Parathyroid adenoma (tissue), 2 donors: ENCODE measurements around the gene GCAT.

Experiments
- H2AFZ ChIP-seq: fragments of 300-600 bp; sonication (generic); one replicate; pipeline ENCODE4 v1.7.0; 2017; ENCODE audit warnings: antibody characterized with exemption, mild to moderate bottlenecking
- H3K27ac ChIP-seq: fragments of 300-600 bp; sonication (generic); one replicate; pipeline ENCODE4 v1.7.0; 2017
- H3K27me3 ChIP-seq: fragments of 300-600 bp; sonication (generic); one replicate; pipeline ENCODE4 v1.7.0; 2017; ENCODE audit warnings: low read length; ENCODE audit not compliant: control insufficient read depth, insufficient read depth
- H3K36me3 ChIP-seq: fragments of 300-600 bp; sonication (generic); one replicate; pipeline ENCODE4 v1.7.0; 2017; ENCODE audit warnings: low read length; ENCODE audit not compliant: control insufficient read depth, insufficient read depth
- H3K4me1 ChIP-seq: fragments of 300-600 bp; sonication (generic); one replicate; pipeline ENCODE4 v1.7.0; 2017; ENCODE audit warnings: control low read depth
- H3K4me2 ChIP-seq: fragments of 300-600 bp; sonication (generic); one replicate; pipeline ENCODE4 v1.7.0; 2017; ENCODE audit warnings: low read length
- H3K4me3 ChIP-seq: fragments of 300-600 bp; sonication (generic); one replicate; pipeline ENCODE4 v1.7.0; 2017; ENCODE audit warnings: low read depth, low read length
- H3K79me2 ChIP-seq: fragments of 300-600 bp; sonication (generic); one replicate; pipeline ENCODE4 v1.7.0; 2017; ENCODE audit warnings: control low read depth
- H3K9ac ChIP-seq: fragments of 300-600 bp; sonication (generic); one replicate; pipeline ENCODE4 v1.7.0; 2017; ENCODE audit warnings: mild to moderate bottlenecking
- H3K9me3 ChIP-seq: fragments of 300-600 bp; sonication (generic); one replicate; pipeline ENCODE4 v1.7.0; 2017; ENCODE audit warnings: low read length; ENCODE audit not compliant: control insufficient read depth
- TF ChIP-seq, protein P1 (sequence below): fragments of 300-600 bp; sonication (generic); IDR thresholded peaks from one replicate; pipeline ENCODE4 v1.7.0; 2017; ENCODE audit warnings: antibody characterized with exemption, mild to moderate bottlenecking
- donor health status: primary hyperparathyroidism.

GCAT gene

GRCh38 chr22:37801946-37802309 lies 5.8 kb upstream of the GCAT start:
- Histone ChIP-seq H3K27me3 (no peaks in the 10 kb centered on the region), H3K9ac (peak overlapping the region; percentile 53), H3K36me3 (no peaks in the 10 kb centered on the region), H3K4me3 (peak overlapping the region; percentile 77), H3K9me3 (no peaks in the 10 kb centered on the region), H3K4me1 (peaks cover 5% of the 10 kb centered on the region), H2AFZ (peak overlapping the region; percentile 92), H3K4me2 (peak overlapping the region; percentile 98), H3K79me2 (no peaks in the 10 kb centered on the region), H3K27ac (peak overlapping the region; percentile 60)
- TF ChIP-seq, protein P1, sequence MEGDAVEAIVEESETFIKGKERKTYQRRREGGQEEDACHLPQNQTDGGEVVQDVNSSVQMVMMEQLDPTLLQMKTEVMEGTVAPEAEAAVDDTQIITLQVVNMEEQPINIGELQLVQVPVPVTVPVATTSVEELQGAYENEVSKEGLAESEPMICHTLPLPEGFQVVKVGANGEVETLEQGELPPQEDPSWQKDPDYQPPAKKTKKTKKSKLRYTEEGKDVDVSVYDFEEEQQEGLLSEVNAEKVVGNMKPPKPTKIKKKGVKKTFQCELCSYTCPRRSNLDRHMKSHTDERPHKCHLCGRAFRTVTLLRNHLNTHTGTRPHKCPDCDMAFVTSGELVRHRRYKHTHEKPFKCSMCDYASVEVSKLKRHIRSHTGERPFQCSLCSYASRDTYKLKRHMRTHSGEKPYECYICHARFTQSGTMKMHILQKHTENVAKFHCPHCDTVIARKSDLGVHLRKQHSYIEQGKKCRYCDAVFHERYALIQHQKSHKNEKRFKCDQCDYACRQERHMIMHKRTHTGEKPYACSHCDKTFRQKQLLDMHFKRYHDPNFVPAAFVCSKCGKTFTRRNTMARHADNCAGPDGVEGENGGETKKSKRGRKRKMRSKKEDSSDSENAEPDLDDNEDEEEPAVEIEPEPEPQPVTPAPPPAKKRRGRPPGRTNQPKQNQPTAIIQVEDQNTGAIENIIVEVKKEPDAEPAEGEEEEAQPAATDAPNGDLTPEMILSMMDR = no peak

DNA sequence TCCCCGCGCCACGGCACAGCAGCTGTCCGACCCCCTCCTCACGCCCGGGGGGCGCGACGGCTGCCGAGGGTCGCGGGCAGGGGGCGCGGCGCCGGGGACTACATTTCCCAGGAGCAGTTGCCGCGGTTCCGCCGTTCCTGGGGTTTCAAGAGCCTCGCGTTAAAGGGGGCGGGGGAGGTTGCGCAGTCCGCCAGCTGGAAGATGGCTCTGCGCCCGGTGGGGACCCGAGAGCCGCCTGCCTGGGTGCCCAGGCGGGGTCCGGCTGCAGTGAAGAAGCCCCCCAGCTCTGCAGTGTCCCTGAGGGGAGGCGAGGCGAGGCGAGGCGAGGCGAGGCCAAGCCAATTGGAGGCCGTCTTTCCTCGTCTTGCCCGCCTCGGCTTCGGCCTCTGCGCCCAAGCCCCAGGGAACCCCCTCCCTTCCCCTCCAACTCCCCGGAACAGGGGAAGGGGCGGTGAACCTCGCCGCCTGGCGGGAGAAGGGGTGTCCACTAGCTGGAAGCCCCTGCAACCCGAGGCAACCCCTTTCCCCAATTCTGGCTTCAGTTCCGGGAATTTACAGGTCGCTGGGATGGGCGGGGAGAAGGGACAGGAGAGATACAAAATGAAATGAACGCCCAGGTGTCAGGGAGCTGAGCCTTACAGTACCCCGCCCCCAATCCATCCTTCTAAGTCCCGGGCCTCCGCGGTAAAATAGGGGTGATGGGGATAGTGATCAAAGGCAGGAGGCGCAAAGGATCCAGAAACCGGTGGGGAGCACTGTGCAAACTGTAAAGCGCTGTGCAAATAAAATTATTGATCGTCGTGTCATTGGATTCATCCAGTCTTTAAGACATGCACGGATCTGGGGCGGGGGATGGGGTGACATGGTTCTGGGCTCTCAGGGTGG lies 5.2 kb upstream of the GCAT start:
- H3K9me3 ChIP-seq = no peaks in the 10 kb centered on the region
- H2AFZ ChIP-seq = peak overlapping the region; percentile 92
- peak overlapping the region; percentile 98 for H3K4me2 ChIP-seq
- no peaks in the 10 kb centered on the region for H3K36me3 ChIP-seq
- TF ChIP-seq, protein P1 = no peak
- no peaks in the 10 kb centered on the region for H3K27me3 ChIP-seq
- peak overlapping the region; percentile 60 for H3K27ac ChIP-seq
- peak overlapping the region; percentile 77 for H3K4me3 ChIP-seq
- no peaks in the 10 kb centered on the region for H3K79me2 ChIP-seq
- peaks cover 5% of the 10 kb centered on the region for H3K4me1 ChIP-seq
- peak overlapping the region; percentile 53 for H3K9ac ChIP-seq

DNA sequence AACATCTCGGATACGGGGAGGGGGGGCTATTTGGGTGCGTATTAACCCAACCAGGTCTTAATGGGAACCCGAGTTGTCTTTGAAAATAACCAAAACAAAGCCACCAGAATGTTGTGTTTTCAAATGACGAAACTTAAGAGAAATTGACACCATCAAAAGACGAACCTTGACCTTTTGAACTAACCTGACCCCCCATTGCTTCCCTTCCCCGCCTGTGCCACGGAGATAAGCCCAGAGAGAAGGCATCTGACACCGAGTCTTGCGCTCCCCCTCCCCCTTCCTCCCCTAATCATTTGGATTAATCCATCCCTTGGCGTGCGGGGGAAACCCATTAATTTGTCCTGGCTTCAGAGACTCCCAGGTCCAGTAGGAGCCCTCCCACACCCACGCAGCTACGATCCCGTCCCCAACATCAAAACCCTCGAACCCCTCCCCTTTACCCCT lies 4.5 kb upstream of the GCAT start:
- Histone ChIP-seq H3K4me3 (peak overlapping the region; percentile 77), H3K36me3 (no peaks in the 10 kb centered on the region), H2AFZ (no peak overlapping the region), H3K27ac (no peak overlapping the region), H3K9ac (no peak overlapping the region), H3K79me2 (no peaks in the 10 kb centered on the region), H3K9me3 (no peaks in the 10 kb centered on the region), H3K27me3 (no peaks in the 10 kb centered on the region), H3K4me2 (peak overlapping the region; percentile 98), H3K4me1 (peaks cover 5% of the 10 kb centered on the region)
- TF ChIP-seq, protein P1 = no peak

DNA sequence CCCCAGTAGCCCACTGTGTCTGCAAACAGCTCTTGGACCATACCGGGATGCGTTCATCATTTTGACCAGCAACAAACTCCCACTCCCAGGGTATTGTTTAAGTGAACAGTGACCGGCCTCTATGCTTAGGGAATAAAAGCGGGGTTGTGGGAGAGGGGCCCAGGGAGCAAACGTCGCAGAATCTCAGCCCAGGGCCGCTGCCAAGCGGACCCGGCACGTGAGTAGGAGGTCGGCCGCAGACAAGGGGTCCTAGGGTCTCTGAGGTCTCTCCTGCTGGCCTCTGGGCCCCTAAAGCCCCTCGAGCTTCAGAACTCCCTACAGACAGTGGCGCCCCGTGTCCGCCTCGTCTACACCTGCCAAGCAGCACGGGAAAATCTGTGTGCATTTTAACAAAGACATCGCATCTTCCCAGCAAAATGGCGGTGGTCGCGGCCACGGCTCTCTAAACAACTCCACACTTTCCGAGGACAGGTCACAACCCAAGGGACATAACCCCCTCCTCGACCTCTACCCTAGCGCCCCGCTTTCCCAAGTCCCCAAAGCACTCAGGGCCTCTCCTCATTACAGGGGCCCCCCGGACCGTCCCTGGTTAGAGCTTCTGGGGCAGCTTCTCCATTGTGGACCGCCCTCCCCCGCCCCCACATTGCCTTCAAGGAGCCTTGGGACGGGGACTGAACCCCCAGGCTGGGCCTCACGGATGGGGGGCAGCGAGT lies 3.9 kb upstream of the GCAT start:
- Histone ChIP-seq H3K4me1 (peaks cover 5% of the 10 kb centered on the region), H3K9ac (no peak overlapping the region), H3K36me3 (no peaks in the 10 kb centered on the region), H3K27ac (no peak overlapping the region), H3K4me2 (peak overlapping the region; percentile 76), H3K79me2 (no peaks in the 10 kb centered on the region), H3K27me3 (no peaks in the 10 kb centered on the region), H3K4me3 (peak overlapping the region; percentile 41), H2AFZ (peak overlapping the region; percentile 60), H3K9me3 (no peaks in the 10 kb centered on the region)
- TF ChIP-seq, protein P1 = no peak
